Measurements from ENCODE around the gene SMIM1. TPM values are rescaled to one million over a fixed set of nuclear protein-coding genes. Genes with fewer than 3 reads are reported as not detected.

SMIM1 gene
- total RNA-seq, 1 experiment from 2014 or later = 7.1 TPM

DNA sequence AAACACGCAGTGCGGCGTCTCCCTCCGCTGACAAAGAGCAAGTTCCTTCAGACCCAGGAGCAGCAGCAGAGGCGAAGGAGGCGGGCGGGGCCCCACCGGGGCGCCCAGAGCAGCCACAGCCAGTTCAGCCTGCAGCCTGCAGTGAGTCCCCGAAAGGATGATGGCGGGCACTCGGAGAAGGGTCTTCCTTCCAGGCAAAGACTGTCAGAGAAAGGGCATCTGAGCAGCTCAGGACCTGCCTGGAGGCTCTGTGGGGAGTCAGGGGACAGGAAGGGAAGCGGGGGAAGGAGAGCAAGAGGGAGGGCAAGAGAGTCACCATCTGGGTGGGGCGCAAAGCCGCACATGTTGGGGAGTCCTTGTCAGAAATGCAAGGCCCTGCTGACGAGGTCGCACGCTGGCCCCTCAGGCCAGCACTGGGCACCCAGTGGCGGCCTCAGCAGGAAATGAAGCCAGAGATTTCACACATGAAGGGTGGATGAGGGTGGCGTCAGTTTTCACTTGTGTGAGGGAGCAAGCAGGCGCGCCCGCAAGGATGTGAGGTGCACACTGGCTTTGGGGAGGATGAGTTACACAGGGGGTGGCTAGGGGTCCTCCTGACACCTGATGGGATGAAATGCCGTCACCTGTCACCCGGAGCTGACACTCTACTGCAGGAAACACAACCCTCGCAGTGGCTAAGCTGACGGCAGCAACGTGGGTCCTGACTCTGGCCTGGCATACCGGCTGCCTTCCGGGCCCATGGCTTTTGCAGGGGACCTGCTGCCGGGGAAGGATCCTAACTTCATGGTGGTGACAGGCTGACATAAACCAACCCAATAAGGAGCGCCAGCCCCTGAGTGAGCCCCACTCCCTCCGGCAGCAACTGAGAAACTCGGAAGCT, 17.1 kb downstream of the SMIM1 start:
- H3K4me1 ChIP-seq = no peaks in the 10 kb centered on the region
- ChIA-PET CTCF (no interaction called here), POLR2A (no interaction called here)
- TF ChIP-seq, protein P1, sequence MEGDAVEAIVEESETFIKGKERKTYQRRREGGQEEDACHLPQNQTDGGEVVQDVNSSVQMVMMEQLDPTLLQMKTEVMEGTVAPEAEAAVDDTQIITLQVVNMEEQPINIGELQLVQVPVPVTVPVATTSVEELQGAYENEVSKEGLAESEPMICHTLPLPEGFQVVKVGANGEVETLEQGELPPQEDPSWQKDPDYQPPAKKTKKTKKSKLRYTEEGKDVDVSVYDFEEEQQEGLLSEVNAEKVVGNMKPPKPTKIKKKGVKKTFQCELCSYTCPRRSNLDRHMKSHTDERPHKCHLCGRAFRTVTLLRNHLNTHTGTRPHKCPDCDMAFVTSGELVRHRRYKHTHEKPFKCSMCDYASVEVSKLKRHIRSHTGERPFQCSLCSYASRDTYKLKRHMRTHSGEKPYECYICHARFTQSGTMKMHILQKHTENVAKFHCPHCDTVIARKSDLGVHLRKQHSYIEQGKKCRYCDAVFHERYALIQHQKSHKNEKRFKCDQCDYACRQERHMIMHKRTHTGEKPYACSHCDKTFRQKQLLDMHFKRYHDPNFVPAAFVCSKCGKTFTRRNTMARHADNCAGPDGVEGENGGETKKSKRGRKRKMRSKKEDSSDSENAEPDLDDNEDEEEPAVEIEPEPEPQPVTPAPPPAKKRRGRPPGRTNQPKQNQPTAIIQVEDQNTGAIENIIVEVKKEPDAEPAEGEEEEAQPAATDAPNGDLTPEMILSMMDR (IDR thresholded peaks at IDR 0.05; ENCODE audit: insufficient read depth in 1 of 2, low read depth in 1 of 2, low read length in 1 of 2, severe bottlenecking in 1 of 2, unreplicated experiment in 1 of 2) = no peak
- no peak overlapping the region for H3K4me3 ChIP-seq (ENCODE audit: low read depth, low read length)
- intact Hi-C loops (cut with micrococcal nuclease; ENCODE audit: unreplicated experiment) = no loop called here
- Mint-ChIP-seq H3K27ac (ENCODE audit: unreplicated experiment) (no peak overlapping the region), H3K27me3 (ENCODE audit: insufficient read depth, unreplicated experiment) (no peaks in the 10 kb centered on the region), H3K4me3 (ENCODE audit: unreplicated experiment) (no peak overlapping the region), H3K9me3 (ENCODE audit: unreplicated experiment) (no peaks in the 10 kb centered on the region), H3K4me1 (ENCODE audit: low read depth, unreplicated experiment) (no peaks in the 10 kb centered on the region), H3K36me3 (ENCODE audit: insufficient read depth, unreplicated experiment) (peaks cover 48% of the 10 kb centered on the region)
- no peaks in the 10 kb centered on the region for H3K27me3 ChIP-seq (replicated peaks; ENCODE audit: control insufficient read depth, insufficient read depth, low read length)
- H3K9me3 ChIP-seq = no peaks in the 10 kb centered on the region
- H3K36me3 ChIP-seq (ENCODE audit: control insufficient read depth, insufficient read depth, low read length) = no peaks in the 10 kb centered on the region
- no TSS peak for BruUV-seq (replicated peaks)
- DNase-seq = no peak

DNA sequence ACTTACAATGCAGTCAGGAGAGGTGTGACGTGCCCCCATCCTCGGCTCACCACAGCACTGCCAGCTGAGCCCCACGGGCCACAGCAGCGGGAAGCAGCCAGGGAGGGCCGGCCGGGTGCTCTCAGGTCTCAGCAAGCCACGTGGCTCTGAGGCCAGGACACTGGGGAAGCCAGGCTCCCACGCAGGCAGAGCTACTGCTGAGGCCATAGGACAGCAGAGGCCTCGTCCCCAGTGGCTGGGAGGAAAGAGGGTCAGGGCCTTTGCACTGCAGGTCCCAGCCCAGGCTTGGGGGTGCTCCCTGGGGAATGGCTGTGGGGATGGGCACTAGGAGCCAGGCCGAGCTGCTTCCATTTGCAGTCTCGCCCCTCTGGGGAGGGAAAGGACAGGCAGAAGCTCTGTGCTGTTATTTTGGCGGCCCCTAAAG, 18.0 kb downstream of the SMIM1 start:
- Mint-ChIP-seq H3K9me3 (ENCODE audit: unreplicated experiment) (no peaks in the 10 kb centered on the region), H3K27me3 (ENCODE audit: insufficient read depth, unreplicated experiment) (no peaks in the 10 kb centered on the region), H3K36me3 (ENCODE audit: insufficient read depth, unreplicated experiment) (peaks cover 39% of the 10 kb centered on the region), H3K4me1 (ENCODE audit: low read depth, unreplicated experiment) (no peaks in the 10 kb centered on the region), H3K4me3 (ENCODE audit: unreplicated experiment) (no peak overlapping the region), H3K27ac (ENCODE audit: unreplicated experiment) (no peak overlapping the region)
- H3K36me3 ChIP-seq (ENCODE audit: control insufficient read depth, insufficient read depth, low read length) = no peaks in the 10 kb centered on the region
- no TSS peak for BruUV-seq (replicated peaks)
- ChIA-PET POLR2A (no interaction called here), CTCF (no interaction called here)
- DNase-seq = no peak
- no peaks in the 10 kb centered on the region for H3K9me3 ChIP-seq
- intact Hi-C loops (cut with micrococcal nuclease; ENCODE audit: unreplicated experiment) = no loop called here
- TF ChIP-seq, protein P1 (IDR thresholded peaks at IDR 0.05; ENCODE audit: insufficient read depth in 1 of 2, low read depth in 1 of 2, low read length in 1 of 2, severe bottlenecking in 1 of 2, unreplicated experiment in 1 of 2) = no peak
- H3K4me1 ChIP-seq = no peaks in the 10 kb centered on the region
- H3K4me3 ChIP-seq (ENCODE audit: low read depth, low read length) = no peak overlapping the region
- no peaks in the 10 kb centered on the region for H3K27me3 ChIP-seq (replicated peaks; ENCODE audit: control insufficient read depth, insufficient read depth, low read length)

DNA sequence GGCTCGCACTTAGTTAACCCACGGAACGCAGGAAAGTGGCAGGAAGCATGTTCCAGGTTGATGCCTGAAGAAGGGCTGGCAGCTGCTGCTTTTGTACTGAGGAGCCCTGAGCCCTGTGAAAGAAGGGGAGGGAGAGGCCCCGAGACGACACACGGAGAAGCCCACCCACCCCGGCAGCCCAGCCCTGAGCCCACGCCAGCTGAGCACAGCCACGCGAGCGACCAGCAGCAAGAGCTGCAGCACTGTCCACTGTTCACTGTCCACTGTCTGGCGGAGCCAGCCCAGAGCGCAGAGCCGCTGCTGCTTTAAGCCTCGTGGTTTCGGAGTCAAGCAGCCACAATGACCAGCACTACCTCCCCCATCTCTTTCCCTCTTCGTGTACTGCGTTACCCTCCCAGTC, 18.4 kb downstream of the SMIM1 start:
- no peak overlapping the region for H3K4me3 ChIP-seq (ENCODE audit: low read depth, low read length)
- intact Hi-C loops (cut with micrococcal nuclease; ENCODE audit: unreplicated experiment) = no loop called here
- Mint-ChIP-seq H3K27ac (ENCODE audit: unreplicated experiment) (no peak overlapping the region), H3K4me1 (ENCODE audit: low read depth, unreplicated experiment) (no peaks in the 10 kb centered on the region), H3K36me3 (ENCODE audit: insufficient read depth, unreplicated experiment) (peaks cover 36% of the 10 kb centered on the region), H3K4me3 (ENCODE audit: unreplicated experiment) (no peak overlapping the region), H3K9me3 (ENCODE audit: unreplicated experiment) (no peaks in the 10 kb centered on the region), H3K27me3 (ENCODE audit: insufficient read depth, unreplicated experiment) (no peaks in the 10 kb centered on the region)
- CTCF ChIA-PET = no interaction called here
- no peaks in the 10 kb centered on the region for H3K9me3 ChIP-seq
- POLR2A ChIA-PET = no interaction called here
- no peaks in the 10 kb centered on the region for H3K4me1 ChIP-seq
- TF ChIP-seq, protein P1 (IDR thresholded peaks at IDR 0.05; ENCODE audit: insufficient read depth in 1 of 2, low read depth in 1 of 2, low read length in 1 of 2, severe bottlenecking in 1 of 2, unreplicated experiment in 1 of 2) = no peak
- H3K36me3 ChIP-seq (ENCODE audit: control insufficient read depth, insufficient read depth, low read length) = no peaks in the 10 kb centered on the region
- BruUV-seq (replicated peaks) = no TSS peak
- DNase-seq = no peak
- H3K27me3 ChIP-seq (replicated peaks; ENCODE audit: control insufficient read depth, insufficient read depth, low read length) = no peaks in the 10 kb centered on the region
